ENCODE results near the gene PLEKHM1.
"Not testable (repeated sequence)": the region's sequence is repeated elsewhere in the genome, so short reads cannot be mapped to it uniquely, and the experiment has no call there.

DNA sequence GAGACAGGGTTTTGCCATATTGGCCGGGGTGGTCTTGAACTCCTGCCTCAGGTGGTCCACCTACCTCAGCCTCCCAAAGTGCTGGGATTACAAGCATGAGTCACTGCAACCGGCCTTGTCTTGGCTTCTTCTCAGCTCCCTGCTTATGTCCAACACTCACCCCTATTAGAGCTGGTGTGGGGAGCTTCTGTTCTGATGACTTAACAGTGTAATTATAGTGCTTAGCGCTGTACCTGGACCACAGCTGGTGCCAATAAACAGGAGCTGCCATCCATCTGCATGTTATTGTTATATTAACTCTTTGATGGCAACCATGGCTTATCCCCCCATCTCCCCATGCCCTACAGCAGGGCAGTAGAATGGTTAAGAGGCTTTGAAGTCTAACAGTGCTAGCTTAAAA lies 15.6 kb upstream of the PLEKHM1 start:
- not testable (repeated sequence) for TF ChIP-seq EZH2 (IDR thresholded peaks at IDR 0.05; ENCODE audit: insufficient read depth, poor library complexity, severe bottlenecking); EZH2phosphoT487 (IDR thresholded peaks at IDR 0.05; ENCODE audit: insufficient read depth, low read depth)

Data from GM23248 (cell line).